B cell (primary cell): Measurements from ENCODE around the gene PMF1. TPM values are rescaled to one million over a fixed set of nuclear protein-coding genes. Genes with fewer than 3 reads are reported as not detected.

Source experiments
- ATAC-seq: fragments of 200-7000 bp; cut with Tn5 transposase; one replicate; pipeline ENCODE4 v1.10.0; 2021; ENCODE audit warnings: low read depth, mild to moderate bottlenecking, moderate number of reproducible peaks, moderate library complexity
- CTCF ChIA-PET: fragments of 350-600 bp; sonication (Branson Sonifier 250); formaldehyde crosslinking; loops from one replicate; lab custom pipeline; 2021; ENCODE audit warnings: antibody characterized with exemption, inconsistent platforms; lab: Charles Lee
- POLR2A ChIA-PET: fragments of 350-600 bp; sonication (Branson Sonifier 250); formaldehyde crosslinking; loops from one replicate; lab custom pipeline; 2021; ENCODE audit warnings: antibody characterized with exemption; lab: Charles Lee
- DNase-seq: peaks from one replicate; pipeline ENCODE4 v3.0.0; 2013
- H2AFZ ChIP-seq: 2 replicates; pipeline ENCODE4 v1.6.1; 2012; ENCODE audit warnings: mild to moderate bottlenecking, low read depth, low read length; ENCODE audit not compliant: insufficient read depth, poor library complexity, severe bottlenecking
- H3K27ac ChIP-seq, 2 donors: 1 replicate in 1 of 2; 2 replicates in 1 of 2; pipeline ENCODE4 v1.5.1; 2012 to 2013; ENCODE audit warnings: low read length in 2 of 2, mild to moderate bottlenecking in 2 of 2, moderate library complexity in 1 of 2
- H3K27me3 ChIP-seq, 4 experiments: fragments of 200-600 bp in 1 of 4; sonication (generic) in 1 of 4; replicated peaks in 1 of 4; 1 replicate in 2 of 4; 2 replicates in 2 of 4; pipeline versions ENCODE4 v1.6.1 to v1.7.0; 2013 to 2016; ENCODE audit warnings: low read length in 3 of 4, mild to moderate bottlenecking in 2 of 4, mixed read lengths in 1 of 4, moderate library complexity in 1 of 4; ENCODE audit not compliant: insufficient read depth in 4 of 4, control insufficient read depth in 3 of 4; ENCODE audit errors: control extremely low read depth in 1 of 4
- H3K36me3 ChIP-seq, 2 experiments: replicated peaks in 1 of 2; 1 replicate in 1 of 2; 2 replicates in 1 of 2; pipeline versions ENCODE4 v1.6.1 to v1.7.1; 2013; ENCODE audit warnings: low read length in 1 of 2; ENCODE audit not compliant: insufficient read depth in 2 of 2, control insufficient read depth in 1 of 2; ENCODE audit errors: control extremely low read depth in 1 of 2, extremely low read depth in 1 of 2
- H3K4me1 ChIP-seq, 2 donors: fragments of 200-600 bp in 1 of 2; sonication (generic) in 1 of 2; 1 replicate in 1 of 2; 2 replicates in 1 of 2; pipeline versions ENCODE4 v1.5.1 to v1.6.1; 2013 to 2017; ENCODE audit warnings: low read length in 2 of 2; ENCODE audit not compliant: control insufficient read depth in 2 of 2, insufficient read depth in 2 of 2
- H3K4me2 ChIP-seq: replicated peaks from 2 replicates; pipeline ENCODE3; 2012; ENCODE audit warnings: mild to moderate bottlenecking, low read depth, low read length; ENCODE audit not compliant: poor library complexity, severe bottlenecking
- H3K4me3 ChIP-seq, 5 experiments: fragments of 200-600 bp in 1 of 5; sonication (generic) in 1 of 5; 1 replicate in 3 of 5; 2 replicates in 2 of 5; pipeline versions ENCODE4 v1.5.1 to v1.7.0; 2011 to 2016; ENCODE audit warnings: low read length in 4 of 5, mild to moderate bottlenecking in 4 of 5, low read depth in 2 of 5, control low read depth in 1 of 5, moderate library complexity in 1 of 5; ENCODE audit not compliant: insufficient read depth in 1 of 5; ENCODE audit errors: control extremely low read depth in 1 of 5, extremely low read depth in 1 of 5
- H3K79me2 ChIP-seq: fragments of 200-600 bp; sonication (generic); one replicate; pipeline ENCODE4 v1.6.0; 2016; ENCODE audit warnings: low read length; ENCODE audit not compliant: control insufficient read depth, insufficient read depth
- H3K9ac ChIP-seq: fragments of 200-600 bp; sonication (generic); 2 replicates; pipeline ENCODE4 v1.6.1; 2017; ENCODE audit warnings: mild to moderate bottlenecking, low read length, moderate library complexity
- H3K9me3 ChIP-seq, 3 donors: one replicate each; pipeline versions ENCODE4 v1.6.1 to v1.7.1; 2013; ENCODE audit warnings: low read length in 2 of 3; ENCODE audit not compliant: control insufficient read depth in 2 of 3, insufficient read depth in 1 of 3; ENCODE audit errors: control extremely low read depth in 1 of 3
- H4K20me1 ChIP-seq: 2 replicates; pipeline ENCODE4 v1.6.0; 2012; ENCODE audit warnings: mild to moderate bottlenecking, low read length; ENCODE audit not compliant: insufficient read depth, control insufficient read depth, poor library complexity, severe bottlenecking
- H3K27ac Mint-ChIP-seq: one replicate; pipeline ENCODE4 v1.8.0; 2021; ENCODE audit warnings: mixed read lengths
- H3K27me3 Mint-ChIP-seq: one replicate; pipeline ENCODE4 v1.8.0; 2021; ENCODE audit warnings: mixed read lengths
- H3K4me1 Mint-ChIP-seq: one replicate; pipeline ENCODE4 v1.8.0; 2021; ENCODE audit warnings: mixed read lengths
- H3K4me3 Mint-ChIP-seq: one replicate; pipeline ENCODE4 v1.8.0; 2021; ENCODE audit warnings: mixed read lengths
- H3K9me3 Mint-ChIP-seq: one replicate; pipeline ENCODE4 v1.8.0; 2022; ENCODE audit warnings: mixed read lengths; ENCODE audit not compliant: insufficient read depth
- CTCF ChIP-seq: fragments of 200-600 bp; IDR thresholded peaks from one replicate; pipeline ENCODE4 v1.8.0; 2022; ENCODE audit warnings: antibody characterized with exemption, mild to moderate bottlenecking
- EZH2 ChIP-seq: IDR thresholded peaks from 2 replicates; pipeline ENCODE4 v1.6.1; 2012; ENCODE audit warnings: borderline replicate concordance, low read depth, mild to moderate bottlenecking, moderate library complexity, low read length; ENCODE audit not compliant: insufficient read depth, poor library complexity, severe bottlenecking
- WGBS: methylation state at CpG from one replicate; pipeline ENCODE4 v1.1.5; 2013; ENCODE audit warnings: missing lambda C conversion rate; ENCODE audit not compliant: insufficient coverage; 5-methylcytosine and 5-hydroxymethylcytosine counted together
- intact Hi-C: fragments of 100-400 bp; cut with micrococcal nuclease; formaldehyde crosslinking; loops from one replicate; pipeline ENCODE4 v1.10.0; 2022
- polyA plus RNA-seq: library from polyadenylated mRNA; depleted of rRNA; stranded (reverse); fragments of >200 nt; gene quantifications from 2 replicates; pipeline ENCODE4 v1.2.3, GENCODE V29; 2012
- total RNA-seq, 2 donors: library from RNA; stranded (reverse); fragments of 120-200 nt in 1 of 2; gene quantifications; 1 replicate in 1 of 2; 2 replicates in 1 of 2; pipeline versions ENCODE4 v1.2.3 to v1.2.4, GENCODE V29; 2013 to 2022

PMF1 gene
- total and polyA plus RNA-seq, 2 donors (not counting 1 experiment from before 2014, with no cell fraction given): 58.3 to 101 TPM

- TF ChIP-seq EZH2 (no peak), CTCF (no peak)
- H3K9me3 ChIP-seq: no peaks in the 10 kb centered on the region
- DNase-seq: no peak
- H3K27me3 ChIP-seq: no peaks in the 10 kb centered on the region
- no peak overlapping the region for H3K4me3 Mint-ChIP-seq
- CTCF ChIA-PET: interaction anchor here (0.6 to 14.5 kb wide), 19 partner anchors 12 to 349 kb away, joined by 3 to 381 read pairs (median 8); partner anchors contain the start of genes PMF1, SEMA4A, SLC25A44 and TMEM79
- intact Hi-C loops: no loop called here
- H3K4me1 Mint-ChIP-seq: peaks cover 4% of the 10 kb centered on the region
- H3K27me3 Mint-ChIP-seq: no peaks in the 10 kb centered on the region
- peaks cover 28 to 43% of the 10 kb centered on the region in 2 experiments for H3K36me3 ChIP-seq
- no peak overlapping the region for H3K9ac ChIP-seq
- H2AFZ ChIP-seq: no peak overlapping the region
- no peak overlapping the region for H3K27ac ChIP-seq
- POLR2A ChIA-PET: interaction anchor here (1.1 kb wide), 1 partner anchor 79 kb away, joined by 7 read pairs; no protein-coding TSS in a partner anchor
- no peak overlapping the region for H3K4me3 ChIP-seq
- peaks cover 5% of the 10 kb centered on the region for H4K20me1 ChIP-seq
- H3K27ac Mint-ChIP-seq: no peak overlapping the region
- peaks cover 33% of the 10 kb centered on the region for H3K79me2 ChIP-seq
- H3K9me3 Mint-ChIP-seq: no peaks in the 10 kb centered on the region
- H3K4me1 ChIP-seq: no peaks in the 10 kb centered on the region
- H3K4me2 ChIP-seq: no peak overlapping the region
- WGBS: 40% methylated on average over 1 of the region's 2 CpGs
- no peak for ATAC-seq
Measured at GRCh38 chr1:156226116-156226538, 13.3 kb downstream of the PMF1 start.

DNA sequence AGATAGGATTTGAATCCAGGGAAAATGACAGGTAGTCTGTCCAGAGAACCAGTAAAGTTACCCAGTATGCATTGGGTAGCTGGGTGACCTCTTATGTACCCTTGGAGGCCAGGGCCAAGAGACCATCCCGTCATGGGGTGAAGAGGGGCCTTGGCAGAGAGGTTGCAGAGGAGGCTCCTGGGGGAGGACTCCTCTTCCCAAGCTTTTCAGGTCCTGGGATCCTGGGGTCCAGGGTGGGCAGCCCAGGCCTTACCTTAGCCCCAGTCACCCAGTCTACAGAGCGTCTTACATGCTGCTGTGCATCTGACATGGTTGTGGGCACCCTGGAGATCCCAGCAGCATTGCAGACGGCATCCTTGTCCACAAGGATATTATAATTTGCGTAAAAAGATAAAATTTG is 14.0 kb downstream of the PMF1 start:
- ChIA-PET POLR2A (interaction anchor here (0.6 kb wide), 1 partner anchor 76 kb away, joined by 3 read pairs; no protein-coding TSS in a partner anchor), CTCF (interaction anchor here (0.6 to 14.5 kb wide), 9 partner anchors 13 to 135 kb away, joined by 3 to 381 read pairs (median 39); partner anchors contain the start of genes PMF1 and SEMA4A)
- Histone ChIP-seq H3K4me1 (no peaks in the 10 kb centered on the region), H3K4me3 (no peak overlapping the region), H3K36me3 (peaks cover 22 to 37% of the 10 kb centered on the region in 2 experiments), H2AFZ (no peak overlapping the region), H3K27me3 (no peaks in the 10 kb centered on the region), H3K4me2 (no peak overlapping the region), H3K79me2 (peaks cover 26% of the 10 kb centered on the region), H3K9me3 (no peaks in the 10 kb centered on the region), H3K9ac (no peak overlapping the region), H4K20me1 (no peaks in the 10 kb centered on the region), H3K27ac (no peak overlapping the region)
- no peak overlapping the region for H3K4me3 Mint-ChIP-seq
- TF ChIP-seq CTCF (no peak), EZH2 (no peak)
- peaks cover 4% of the 10 kb centered on the region for H3K4me1 Mint-ChIP-seq
- no peak for DNase-seq
- no peaks in the 10 kb centered on the region for H3K27me3 Mint-ChIP-seq
- H3K9me3 Mint-ChIP-seq: no peaks in the 10 kb centered on the region
- no peak for ATAC-seq
- no peak overlapping the region for H3K27ac Mint-ChIP-seq
- 95% methylated on average over 4 of the region's 4 CpGs for WGBS
- intact Hi-C loops: no loop called here
